ENCODE results near the gene RBBP7. TPM values are rescaled to one million over a fixed set of nuclear protein-coding genes. Genes with fewer than 3 reads are reported as not detected.

The RBBP7 gene
- total RNA-seq, 1 donor from 2014 or later: 80.6 TPM

GRCh38 chrX:16870862-16871815 lies 977 bp upstream of the RBBP7 start:
- no peak for TF ChIP-seq CTCF (IDR thresholded peaks at IDR 0.05; ENCODE audit: insufficient read depth, low read length, poor library complexity, severe bottlenecking)
- peak overlapping the region; percentile 32 for H3K4me3 ChIP-seq (ENCODE audit: low read depth, low read length)
- no peak for DNase-seq (ENCODE audit: low read depth)
- H3K27me3 ChIP-seq (ENCODE audit: control insufficient read depth, insufficient read depth, low read length): peaks cover 10% of the 10 kb centered on the region
- no peaks in the 10 kb centered on the region for H3K36me3 ChIP-seq (ENCODE audit: control insufficient read depth, insufficient read depth, low read length)

GRCh38 chrX:16869393-16870094 lies 618 bp downstream of the RBBP7 start:
- peak overlapping the region; percentile 90 for H3K4me3 ChIP-seq (ENCODE audit: low read depth, low read length)
- DNase-seq (ENCODE audit: low read depth): no peak
- TF ChIP-seq CTCF (IDR thresholded peaks at IDR 0.05; ENCODE audit: insufficient read depth, low read length, poor library complexity, severe bottlenecking): no peak

GRCh38 chrX:16868920-16869319 lies 1.2 kb downstream of the RBBP7 start:
- no peak for DNase-seq (ENCODE audit: low read depth)
- peak overlapping the region; percentile 90 for H3K4me3 ChIP-seq (ENCODE audit: low read depth, low read length)
- no peaks in the 10 kb centered on the region for H3K36me3 ChIP-seq (ENCODE audit: control insufficient read depth, insufficient read depth, low read length)
- peaks cover 10% of the 10 kb centered on the region for H3K27me3 ChIP-seq (ENCODE audit: control insufficient read depth, insufficient read depth, low read length)
- no peak for TF ChIP-seq CTCF (IDR thresholded peaks at IDR 0.05; ENCODE audit: insufficient read depth, low read length, poor library complexity, severe bottlenecking)

More at GRCh38 chrX:16869393-16870094, 618 bp downstream of the RBBP7 start:
- Histone ChIP-seq H3K36me3 (ENCODE audit: control insufficient read depth, insufficient read depth, low read length) (no peaks in the 10 kb centered on the region), H3K27me3 (ENCODE audit: control insufficient read depth, insufficient read depth, low read length) (peaks cover 10% of the 10 kb centered on the region)

GRCh38 chrX:16867947-16868346 lies 2.2 kb downstream of the RBBP7 start:
- no peak overlapping the region for H3K4me3 ChIP-seq (ENCODE audit: low read depth, low read length)
- no peak for DNase-seq (ENCODE audit: low read depth)
- peaks cover 9% of the 10 kb centered on the region for H3K27me3 ChIP-seq (ENCODE audit: control insufficient read depth, insufficient read depth, low read length)
- H3K36me3 ChIP-seq (ENCODE audit: control insufficient read depth, insufficient read depth, low read length): no peaks in the 10 kb centered on the region
- no peak for TF ChIP-seq CTCF (IDR thresholded peaks at IDR 0.05; ENCODE audit: insufficient read depth, low read length, poor library complexity, severe bottlenecking)

GRCh38 chrX:16862829-16863228 lies 7.3 kb downstream of the RBBP7 start:
- no peaks in the 10 kb centered on the region for H3K36me3 ChIP-seq (ENCODE audit: control insufficient read depth, insufficient read depth, low read length)
- TF ChIP-seq CTCF (IDR thresholded peaks at IDR 0.05; ENCODE audit: insufficient read depth, low read length, poor library complexity, severe bottlenecking): no peak
- H3K27me3 ChIP-seq (ENCODE audit: control insufficient read depth, insufficient read depth, low read length): no peaks in the 10 kb centered on the region
- H3K4me3 ChIP-seq (ENCODE audit: low read depth, low read length): no peak overlapping the region
- DNase-seq (ENCODE audit: low read depth): no peak

Data from kidney epithelial cell (primary cell).